NCI-H1694 (cell line): Measurements from ENCODE around the gene COPS3.
A peak's percentile ranks its signal among the peaks of the same experiment; 100 is the strongest.

ENCODE experiments used
- DNase-seq: peaks from one replicate; lab custom pipeline; 2025; lab: John Stamatoyannopoulos, UW

COPS3 gene

DNA sequence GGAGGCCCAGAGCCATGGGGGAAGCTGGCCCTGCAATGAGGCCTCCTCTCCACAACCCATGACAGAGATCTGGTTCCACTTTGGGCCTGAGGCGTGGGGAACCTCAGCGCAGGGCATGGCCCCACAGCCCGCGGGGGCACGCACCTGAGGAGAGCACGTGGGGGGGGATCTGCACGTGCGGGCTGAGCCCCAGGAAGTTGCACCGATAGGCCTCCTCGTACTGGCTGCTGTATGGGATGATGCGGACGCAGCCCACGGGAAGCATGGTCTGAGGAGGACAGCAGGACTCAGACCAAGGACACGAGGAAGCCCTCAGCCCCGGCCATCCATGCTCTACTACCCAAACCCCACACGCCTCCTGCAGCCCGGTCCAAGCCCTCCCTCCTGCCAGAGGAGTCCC, 64.8 kb downstream of the COPS3 start:
- DNase-seq: no peak

DNA sequence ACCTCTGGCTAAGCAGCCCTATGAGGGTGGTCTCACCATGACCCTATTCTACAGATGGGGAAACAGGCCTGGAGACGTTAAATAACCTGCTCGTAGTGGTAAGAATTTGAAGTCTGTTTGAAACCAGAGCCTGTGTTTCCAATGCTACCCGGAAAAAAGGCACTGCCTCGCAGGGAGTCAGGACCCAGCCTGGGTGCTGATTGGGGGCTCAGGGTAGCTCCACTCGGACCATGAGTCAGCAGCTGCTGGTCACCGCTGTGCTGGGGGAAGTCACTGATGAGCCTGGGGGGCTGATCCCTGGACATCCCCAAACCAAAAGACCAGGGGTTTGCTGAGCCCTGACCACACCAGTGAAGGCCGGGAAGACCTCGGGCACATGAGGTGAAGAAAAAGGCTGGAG, 65.5 kb downstream of the COPS3 start:
- no peak for DNase-seq

DNA sequence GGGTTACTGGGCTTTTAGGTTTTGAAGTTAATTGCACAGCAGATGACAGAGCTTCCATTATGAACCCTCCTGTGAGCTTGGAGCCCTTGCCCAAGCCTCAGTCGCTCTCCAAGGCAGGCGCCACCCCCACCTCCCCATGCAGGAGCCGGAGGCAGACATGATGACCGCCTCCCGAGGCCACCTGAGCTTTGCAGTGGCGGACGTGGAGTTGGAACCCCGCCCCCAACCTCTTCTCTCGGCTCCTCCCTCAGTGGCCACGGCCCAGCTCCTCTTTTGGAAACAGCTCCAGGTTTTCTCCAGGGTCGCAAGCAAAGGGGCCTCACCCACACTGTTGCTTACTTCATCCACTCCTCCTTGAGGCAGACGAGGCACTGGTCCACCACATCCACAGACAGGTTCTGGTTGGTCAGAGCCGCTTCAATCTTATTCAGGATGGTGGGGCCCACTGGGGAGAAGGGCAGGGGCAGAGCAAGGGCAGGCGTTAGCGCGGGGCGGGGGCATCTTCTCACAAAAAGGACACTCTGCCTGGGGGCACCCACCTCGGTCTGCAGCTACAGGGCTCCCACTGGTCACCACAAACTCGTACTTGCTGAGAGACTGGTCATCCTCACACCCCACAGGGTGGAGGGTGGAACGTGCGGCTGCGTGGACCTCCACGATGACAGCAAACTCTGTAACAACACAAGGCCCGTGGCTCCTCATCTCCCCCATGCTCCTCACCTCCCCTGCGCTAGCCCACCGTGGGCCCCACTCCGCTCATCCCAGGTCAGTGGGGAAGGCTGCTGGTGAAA, 66.2 kb downstream of the COPS3 start:
- no peak for DNase-seq

DNA sequence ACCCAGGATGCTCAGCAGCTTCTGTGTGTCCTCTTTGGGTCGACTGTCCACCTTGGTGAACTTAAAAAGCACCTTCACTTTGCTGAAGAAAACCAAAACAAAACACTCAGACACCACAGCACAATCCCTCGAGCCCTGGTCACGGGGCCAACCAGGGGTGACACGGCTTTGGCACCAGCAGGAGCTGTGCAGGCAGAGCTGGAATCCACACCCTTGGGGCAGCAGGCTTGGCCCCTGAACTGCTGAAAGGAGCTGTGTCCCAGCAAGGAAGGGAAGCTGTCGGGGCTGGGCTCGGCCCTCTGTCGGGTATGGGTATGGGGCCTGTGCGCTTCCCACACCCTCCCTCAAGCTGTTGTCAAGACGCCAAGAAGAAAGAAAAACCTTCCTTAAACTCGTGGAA, 67.3 kb downstream of the COPS3 start:
- no peak for DNase-seq

DNA sequence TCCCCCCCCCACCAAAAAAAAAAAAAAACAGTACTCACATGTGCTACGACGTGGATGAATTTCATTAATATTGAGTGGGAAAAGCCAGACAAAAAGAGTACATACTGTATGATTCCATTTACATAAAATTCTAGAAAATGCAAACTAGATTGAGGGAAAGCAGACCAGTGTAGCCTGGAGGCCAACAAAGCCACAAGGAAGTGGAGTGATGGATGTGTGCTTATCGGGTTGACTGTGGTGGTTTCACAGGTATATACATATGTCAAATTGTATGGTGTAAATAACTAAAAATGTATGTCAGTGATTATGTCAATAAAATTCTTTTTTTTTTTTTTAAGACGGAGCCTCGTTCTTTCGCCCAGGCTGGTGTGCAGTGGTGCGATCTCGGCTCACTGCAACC, 73.0 kb downstream of the COPS3 start:
- DNase-seq: no peak

DNA sequence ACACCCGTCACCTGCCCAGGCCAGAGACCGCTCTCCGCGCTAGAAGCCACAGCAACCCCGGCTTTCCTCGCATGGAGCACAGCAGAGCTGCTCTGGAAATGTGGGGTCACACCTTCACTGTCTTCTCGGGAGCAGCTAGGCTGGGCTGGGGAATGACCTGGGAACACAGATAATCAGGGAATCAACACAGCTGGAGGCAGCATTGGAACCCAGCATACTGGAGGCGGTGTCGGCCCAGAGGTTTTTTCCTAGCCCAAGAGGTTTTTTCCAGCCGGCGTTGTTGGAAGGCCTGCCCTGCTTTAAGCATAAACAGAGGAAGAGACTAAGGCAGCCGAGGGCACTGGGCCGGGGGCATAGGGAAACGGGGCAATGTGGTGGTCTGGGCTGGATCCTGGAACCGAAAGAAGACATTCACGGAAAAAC, 74.1 kb downstream of the COPS3 start:
- no peak for DNase-seq

DNA sequence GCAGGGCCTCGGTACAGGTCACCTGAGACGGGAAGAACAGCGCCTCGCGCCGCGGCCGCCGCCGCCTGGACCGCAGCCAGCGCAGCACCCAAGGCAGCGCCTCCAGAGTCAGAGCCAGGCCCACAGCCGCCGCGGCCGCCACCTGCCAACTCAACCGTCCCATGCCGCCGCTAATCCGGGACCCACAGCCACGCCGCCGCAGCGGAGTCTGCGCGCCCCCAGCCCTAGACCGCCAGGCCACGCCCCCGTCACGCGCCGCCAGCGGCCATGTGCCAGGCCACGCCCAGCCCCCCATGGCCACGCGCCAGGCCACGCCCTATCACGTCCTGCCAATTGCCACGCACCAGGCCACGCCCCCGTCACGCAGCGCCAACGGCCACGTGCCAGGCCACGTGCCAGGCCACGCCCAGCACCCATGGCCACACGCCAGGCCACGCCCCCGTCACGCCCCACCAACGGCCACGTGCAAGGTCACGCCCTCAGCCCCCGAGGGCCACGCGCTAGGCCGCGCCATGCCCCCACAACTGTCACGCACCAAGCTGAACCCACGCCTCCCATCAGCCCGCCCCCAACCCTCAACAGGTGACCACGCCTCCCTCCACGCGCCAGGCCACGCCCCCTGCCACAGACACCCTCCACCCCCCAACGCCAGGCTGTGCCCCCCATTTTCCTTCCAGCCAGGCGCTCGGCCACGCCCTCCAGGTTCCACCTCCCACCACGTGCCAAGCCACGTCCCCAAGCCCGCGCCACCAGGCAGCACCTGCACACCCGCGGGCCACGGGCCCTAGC, 74.7 kb downstream of the COPS3 start, which contains the start of gene PLD6:
PLD6 (minus strand) TSS at position 210 of the 789 bp plus-strand sequence; CDS start at position 163, 47 bp downstream.
- peak; percentile 48 for DNase-seq

DNA sequence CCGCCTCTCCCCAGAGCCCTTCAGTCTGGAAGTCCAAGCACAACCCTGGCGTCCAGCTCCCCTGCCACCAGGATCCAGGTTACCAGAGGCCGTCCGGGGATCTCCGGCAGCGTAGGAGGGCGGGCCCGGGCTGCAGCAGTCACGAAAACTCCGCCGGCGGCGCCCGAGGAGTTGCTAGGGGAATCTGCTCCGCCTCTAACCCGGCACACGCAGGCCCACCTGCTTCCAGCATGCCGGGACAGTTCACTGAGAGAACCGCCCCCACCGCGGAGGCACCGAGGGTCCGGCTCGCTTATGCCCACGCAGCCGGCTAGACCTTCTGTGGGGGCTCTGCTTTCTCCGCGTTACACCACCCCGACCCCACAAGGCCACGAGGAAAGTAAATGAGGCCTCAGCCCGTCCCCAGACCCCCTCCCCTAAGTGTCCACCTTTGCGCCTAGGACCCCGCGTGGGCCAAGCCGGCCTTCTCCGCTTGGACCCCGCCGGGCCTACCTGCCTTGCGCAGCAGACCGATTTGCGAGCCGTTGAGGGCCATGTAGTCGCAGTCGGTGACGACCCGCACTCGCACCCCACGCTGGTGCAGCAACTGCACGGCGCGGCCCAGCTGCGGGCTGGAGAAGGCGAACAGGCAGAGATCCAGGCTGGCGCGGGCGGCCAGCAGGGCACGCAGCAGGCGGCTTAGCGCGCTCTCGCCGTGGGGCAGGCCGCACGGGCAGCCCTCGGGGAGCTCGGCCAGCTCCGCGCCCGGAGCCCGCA, 75.5 kb downstream of the COPS3 start:
- peak; percentile 40 for DNase-seq

DNA sequence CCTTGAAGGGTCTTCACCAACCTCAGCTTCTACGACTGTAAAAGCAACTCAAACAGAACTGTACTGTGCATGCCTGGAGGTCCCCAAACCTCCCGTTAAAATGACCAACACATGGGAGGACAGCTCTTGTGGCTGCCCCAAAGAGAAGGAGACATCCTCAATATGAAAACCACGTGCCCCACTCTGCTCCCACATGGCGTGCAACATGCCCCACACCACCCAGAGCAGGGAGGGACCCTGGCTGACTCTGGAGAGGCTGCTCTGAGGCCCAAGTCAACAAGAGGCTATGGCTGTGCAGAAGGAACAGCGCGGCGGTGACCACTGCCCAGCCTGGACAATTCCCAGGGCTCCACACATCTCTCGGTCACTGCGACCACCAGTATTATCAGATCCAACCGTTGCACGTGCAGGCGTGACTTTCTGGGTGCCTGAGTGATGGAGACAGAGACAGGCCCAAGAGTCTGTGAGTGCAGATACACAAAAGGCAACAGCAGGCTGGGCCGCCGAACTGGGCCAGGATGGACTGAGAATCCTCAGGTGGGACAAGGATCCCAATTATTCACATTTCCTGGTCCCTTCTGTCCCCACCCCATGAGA, 76.3 kb downstream of the COPS3 start:
- DNase-seq: no peak

DNA sequence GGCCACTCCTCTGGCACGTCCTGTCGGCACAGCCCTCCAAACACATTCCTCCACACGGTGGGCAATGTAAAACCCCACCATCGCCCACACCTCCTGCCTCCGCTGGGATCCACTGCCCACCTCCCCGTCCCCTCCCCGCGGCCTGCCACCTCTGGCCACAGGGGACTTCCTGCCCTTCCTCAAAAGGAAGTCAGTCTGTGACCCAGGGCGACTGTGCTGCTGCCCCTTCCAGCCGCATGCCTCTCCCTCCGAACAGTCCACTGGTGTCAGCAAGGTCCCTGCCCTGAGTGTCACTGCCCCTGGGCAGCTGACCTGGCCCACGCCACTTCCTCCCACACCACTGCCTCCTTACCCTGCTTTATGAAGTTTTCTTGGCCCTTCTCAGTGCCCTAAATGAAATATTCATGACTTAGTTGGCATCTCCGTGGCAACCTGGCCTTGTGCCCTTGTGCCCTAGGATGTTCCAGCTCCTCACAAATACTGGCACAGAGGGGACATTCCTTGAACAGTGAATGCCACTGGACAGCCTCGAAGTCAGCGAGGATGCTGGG, 76.9 kb downstream of the COPS3 start:
- DNase-seq: no peak

DNA sequence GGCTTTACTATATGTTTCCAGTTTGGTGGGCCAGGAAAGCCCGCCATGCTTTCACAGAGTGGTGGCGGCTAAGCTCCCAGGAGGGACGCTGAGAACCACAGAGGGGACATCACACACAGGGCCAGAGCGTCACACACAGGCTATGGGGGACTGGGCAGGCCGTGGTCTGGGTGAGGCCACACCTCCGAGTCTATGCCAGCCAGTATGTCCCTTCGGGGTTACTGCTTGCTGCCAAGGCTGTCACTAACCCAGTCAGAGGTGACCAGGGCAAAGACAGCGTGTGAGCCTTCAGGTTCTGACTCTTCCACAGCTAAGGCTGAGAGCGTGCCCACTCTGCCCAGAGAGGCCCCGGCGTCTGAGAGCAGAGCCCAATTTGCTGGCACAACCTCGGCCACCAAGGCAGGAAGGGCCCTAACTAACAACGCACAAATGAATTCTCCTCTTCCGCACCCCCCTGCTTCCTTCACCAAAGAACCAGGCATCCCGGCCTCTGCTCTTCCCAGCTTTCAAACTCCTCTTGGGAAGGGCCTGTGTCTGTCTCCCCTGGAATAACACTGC, 77.8 kb downstream of the COPS3 start:
- DNase-seq: no peak

DNA sequence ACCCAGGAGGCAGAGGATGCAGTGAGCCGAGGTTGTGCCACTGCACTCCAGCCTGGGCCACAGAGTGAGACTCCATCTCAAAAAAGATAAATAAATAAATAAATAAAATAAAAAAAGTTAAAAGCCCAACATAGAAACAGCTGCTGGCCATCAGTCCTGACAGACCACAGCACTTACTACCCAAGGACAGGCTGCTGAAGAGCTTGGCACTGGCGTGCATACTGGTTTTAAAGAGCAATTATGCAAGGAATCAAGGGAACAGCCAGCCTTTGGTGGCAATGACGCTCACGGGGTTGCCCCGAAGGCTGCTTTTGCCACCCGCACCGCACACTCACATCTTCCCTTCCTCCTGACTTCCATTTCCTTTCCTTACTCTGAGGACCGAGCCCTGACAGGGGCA, 79.1 kb downstream of the COPS3 start:
- no peak for DNase-seq

DNA sequence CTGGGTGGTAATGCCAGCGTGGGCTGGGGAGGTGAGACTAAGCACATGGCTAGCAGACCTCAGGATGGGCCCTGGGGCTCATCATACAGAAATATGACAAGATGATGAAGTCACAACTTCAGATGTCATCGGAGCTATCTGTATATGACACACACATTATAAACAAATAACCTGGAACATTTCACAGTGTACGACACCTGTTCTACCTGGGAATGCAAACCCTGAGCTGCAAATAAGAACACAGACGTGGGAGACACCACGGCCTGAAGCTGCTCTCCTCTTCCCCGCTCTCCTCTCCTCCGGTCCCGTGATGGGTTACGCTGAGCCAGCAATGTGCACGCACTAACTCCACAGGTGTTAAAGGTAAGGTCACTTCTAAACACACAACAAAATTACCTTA, 79.8 kb downstream of the COPS3 start:
- DNase-seq: no peak

DNA sequence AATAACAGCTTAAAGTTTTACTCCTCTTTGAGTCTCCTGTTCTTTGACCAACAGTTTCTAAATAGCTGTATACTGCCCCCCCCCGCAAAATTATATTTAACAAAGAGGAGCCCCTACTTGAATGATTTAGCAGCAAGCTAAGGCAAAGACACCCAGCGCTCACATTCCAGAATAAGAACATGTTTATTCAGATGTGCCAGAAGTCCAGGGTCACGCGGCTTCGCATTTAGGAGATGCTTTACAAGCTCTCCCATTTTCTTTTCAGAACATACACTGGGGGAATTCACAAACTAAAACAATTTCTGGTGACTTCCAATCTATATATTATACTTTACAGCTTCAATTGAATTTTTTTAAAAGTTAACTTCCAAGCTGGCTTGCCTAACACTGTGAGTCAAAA, 80.2 kb downstream of the COPS3 start:
- DNase-seq: no peak

DNA sequence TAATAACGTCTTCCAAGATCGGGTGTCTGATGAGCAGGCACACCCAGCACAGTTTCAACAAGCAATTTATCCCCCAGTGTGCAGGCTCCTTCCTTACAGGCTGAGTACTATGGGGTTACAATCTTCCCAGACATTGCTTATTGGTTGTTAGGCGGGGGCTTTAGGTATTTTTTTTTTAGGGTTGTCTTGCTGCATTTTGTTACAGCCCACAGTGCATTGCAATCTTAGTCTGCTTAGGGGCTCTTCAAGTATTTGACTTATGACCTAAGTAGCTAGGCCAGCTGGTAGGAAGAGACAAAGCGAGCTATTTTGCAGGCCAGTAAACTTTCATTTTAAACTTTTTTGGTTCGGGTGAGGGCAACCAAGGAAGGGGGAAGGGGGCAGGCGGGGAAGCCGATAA, 80.7 kb downstream of the COPS3 start:
- no peak for DNase-seq

DNA sequence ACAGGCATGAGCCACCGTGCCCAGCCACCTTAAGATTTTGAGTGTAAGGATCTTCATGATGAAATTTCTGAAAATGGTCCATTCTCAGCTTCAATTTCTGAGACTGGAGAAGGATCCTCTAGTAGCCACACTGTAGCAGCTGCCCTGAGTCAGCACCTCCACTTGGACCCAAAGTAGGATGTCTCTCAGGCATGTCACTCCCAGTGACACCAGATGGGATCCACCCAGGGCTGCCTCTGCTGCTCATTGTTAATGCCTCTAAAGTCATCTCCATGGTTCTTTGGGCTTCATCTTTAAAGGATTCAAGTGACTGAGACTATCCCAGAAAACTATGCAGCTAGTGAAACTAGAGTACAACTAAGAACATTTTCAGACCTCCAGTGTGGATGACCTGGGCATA, 82.8 kb downstream of the COPS3 start:
- DNase-seq: no peak

DNA sequence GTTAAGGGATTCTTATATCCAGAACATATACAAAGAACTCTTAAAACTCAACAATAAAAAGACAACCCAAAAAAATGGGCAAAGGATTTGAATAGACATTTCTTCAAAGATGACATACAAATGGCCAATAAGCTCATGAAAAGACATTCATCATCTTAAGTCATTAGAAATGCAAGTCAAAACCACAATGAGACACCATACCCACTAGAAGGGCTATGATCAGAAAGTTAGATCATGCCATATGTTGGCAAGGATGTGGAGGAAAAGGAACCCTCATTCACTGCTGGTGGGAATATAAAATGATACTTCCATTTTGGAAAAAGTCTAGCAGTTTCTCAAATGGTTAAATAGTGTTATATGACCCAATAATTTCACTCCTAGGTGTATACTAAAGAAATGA, 84.3 kb downstream of the COPS3 start:
- DNase-seq: no peak
